GM19463 (cell line): ENCODE results near the gene ATP2B1.

Experiments used
- ATAC-seq: cut with Tn5 transposase; IDR thresholded peaks from one replicate; pipeline ENCODE4 v1.9.1; 2021; ENCODE audit warnings: mild to moderate bottlenecking, moderate library complexity; ENCODE audit not compliant: unreplicated experiment

The ATP2B1 gene

GRCh38 chr12:89694542-89694941 lies 14.1 kb downstream of the ATP2B1 start:
- no peak for ATAC-seq

DNA sequence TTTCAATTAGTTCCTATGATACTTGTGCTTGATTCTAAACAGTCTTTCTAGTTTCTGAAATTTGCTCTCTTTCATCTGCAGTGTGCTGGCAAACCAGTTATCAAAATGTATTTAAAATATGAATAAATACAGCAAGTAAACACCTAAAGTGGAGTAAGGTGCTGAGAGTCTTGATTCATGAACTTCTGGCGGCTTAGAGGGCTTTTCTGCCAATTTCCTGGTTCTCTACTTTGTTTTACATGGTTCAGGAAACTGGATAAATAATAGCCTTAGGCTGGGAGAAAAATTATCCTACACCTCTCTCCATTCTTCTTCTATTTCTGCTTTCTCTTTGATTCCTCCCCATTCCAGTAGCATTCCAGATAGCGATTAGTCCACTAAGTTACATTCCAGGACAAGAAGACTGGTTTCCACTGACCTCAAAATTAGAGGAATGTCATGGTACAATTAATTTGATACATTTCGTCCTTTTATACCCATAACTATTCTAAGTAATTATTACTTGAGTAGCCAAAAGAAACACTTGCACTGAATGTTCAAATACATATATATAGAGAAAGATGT lies 14.9 kb downstream of the ATP2B1 start:
- no peak for ATAC-seq

DNA sequence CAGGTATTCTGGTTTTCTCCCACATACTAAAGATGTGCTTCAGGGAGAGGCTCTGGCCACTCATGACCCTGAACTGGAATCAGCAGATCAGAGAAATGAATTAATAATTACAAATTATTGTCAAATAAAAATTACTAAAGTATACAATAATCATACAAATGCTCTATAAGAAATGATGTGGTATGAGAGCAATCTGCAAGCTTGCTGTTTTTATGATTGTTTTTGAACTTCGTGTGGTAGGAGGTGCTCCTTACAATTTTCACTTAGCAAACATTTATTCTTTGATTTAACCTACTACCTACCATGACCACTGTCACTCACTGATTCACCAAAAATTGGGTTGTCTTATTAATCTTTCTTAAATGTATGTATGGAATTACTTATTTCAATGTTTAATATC lies 16.2 kb downstream of the ATP2B1 start:
- no peak for ATAC-seq

DNA sequence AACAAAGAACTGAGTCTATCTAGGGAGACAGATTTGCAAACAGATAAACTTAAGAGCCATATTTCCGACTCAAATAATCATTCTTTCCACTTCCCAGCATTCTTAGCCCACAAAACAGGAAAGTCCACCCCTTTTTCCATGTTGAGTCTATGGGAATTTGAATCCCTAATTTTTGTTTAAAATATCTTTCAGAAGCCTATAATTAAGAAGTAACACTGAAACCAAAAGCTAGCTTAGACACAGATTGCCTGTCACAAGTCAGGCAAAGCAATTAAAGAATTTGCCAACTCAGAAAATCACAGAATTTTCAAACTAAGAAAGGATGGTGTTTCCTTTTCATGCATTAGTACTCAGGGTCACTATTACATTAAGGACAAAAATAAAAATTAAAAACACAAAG lies 17.0 kb downstream of the ATP2B1 start:
- ATAC-seq = no peak

GRCh38 chr12:89690925-89691324 lies 17.7 kb downstream of the ATP2B1 start:
- no peak for ATAC-seq

- ATAC-seq = no peak
These were observed 19.3 kb downstream of the ATP2B1 start for GRCh38 chr12:89689306-89689705.

DNA sequence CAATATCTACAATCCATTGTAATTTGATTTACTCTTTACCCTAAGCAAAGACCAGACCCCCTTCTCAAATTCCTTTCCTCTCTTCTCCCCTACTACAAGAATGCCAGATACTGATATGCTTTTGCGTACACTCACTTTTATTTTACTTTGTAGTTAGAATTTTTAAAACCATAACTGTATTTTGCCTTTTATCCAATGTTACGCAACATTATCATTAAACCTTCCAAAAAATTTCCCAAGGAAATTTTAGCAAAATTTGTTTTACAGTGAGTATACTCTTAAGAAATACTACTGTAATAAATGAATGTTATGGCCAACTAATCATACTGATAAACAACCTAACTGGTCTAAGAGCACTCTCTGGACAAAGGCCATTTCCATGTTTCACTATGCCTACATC lies 22.3 kb downstream of the ATP2B1 start:
- ATAC-seq = no peak

GRCh38 chr12:89685363-89685972 lies 23.2 kb downstream of the ATP2B1 start:
- no peak for ATAC-seq

GRCh38 chr12:89684136-89684535 lies 24.5 kb downstream of the ATP2B1 start:
- no peak for ATAC-seq

DNA sequence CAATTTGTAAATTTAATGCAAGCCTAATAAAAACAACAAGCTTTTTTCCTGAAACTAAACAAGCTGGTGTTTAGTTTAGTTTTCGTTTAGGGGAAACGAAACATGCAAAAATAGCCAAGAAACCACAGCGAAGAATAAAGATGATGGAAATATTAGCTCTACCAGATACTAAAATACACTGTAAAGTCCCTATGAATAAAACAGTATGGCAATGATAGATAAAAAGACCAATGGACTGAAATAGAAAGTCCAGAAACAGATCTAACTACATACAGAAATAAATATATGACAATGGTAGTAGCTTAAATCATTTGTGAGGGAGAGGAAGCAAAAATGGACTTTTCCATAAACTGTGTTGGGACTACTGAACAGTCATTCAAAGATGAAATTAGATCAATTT lies 26.4 kb downstream of the ATP2B1 start:
- ATAC-seq = no peak

DNA sequence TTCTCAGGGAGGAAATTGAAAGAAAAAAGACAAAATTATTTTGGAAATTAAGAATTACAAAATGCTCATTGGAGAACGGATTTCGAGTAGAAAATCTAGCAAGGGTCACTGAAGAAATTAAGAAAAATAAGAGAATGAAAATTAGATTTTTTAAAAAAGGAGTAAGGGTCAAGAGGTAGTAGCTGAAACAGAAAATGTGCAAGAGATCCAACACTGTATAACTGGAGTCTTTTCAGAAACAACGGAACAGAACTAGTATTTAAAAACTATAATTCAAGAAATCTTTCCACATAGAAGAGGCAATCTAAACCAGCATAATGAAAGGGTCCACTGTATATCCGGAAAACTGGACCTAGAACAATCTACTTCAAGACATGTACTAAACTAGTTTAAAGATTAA lies 28.2 kb downstream of the ATP2B1 start:
- no peak for ATAC-seq

GRCh38 chr12:89679631-89680030 lies 29.0 kb downstream of the ATP2B1 start:
- no peak for ATAC-seq

DNA sequence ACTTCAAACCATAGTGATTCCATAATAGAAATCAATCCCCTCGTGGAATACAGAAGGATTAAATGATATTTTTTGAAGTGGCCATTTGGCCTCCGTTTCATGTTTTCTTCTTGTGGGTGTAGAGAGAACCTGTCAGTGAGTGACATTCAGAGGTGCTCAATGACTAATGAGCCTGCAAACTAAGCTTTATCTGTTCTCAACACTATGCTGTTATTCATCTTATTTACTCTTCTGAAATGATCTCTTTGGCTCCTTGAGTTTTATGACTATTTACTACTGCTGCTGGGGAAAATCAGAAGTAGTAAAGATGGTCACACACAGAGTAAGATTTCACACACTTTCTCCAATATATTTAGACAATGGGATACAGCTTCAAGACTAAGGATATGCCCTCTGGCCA lies 30.4 kb downstream of the ATP2B1 start:
- no peak for ATAC-seq

DNA sequence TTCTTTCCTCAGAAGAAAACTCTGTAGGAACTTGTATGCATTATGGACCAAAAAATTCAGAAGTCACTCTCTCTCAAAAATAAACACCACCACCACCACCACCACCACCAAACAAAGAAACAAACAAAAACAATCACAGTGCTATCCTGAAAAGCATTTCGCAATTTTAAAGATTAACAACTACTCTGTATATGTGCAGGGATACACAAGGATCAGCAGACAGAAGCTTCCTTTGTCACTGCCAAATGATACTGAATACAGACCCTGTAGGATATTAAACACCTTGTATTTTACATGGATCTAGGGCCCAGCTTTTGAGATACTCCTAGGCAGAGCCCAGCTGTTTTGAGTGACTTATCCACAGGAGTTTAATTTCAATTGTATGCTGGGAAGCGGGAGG lies 31.7 kb downstream of the ATP2B1 start:
- ATAC-seq = no peak

DNA sequence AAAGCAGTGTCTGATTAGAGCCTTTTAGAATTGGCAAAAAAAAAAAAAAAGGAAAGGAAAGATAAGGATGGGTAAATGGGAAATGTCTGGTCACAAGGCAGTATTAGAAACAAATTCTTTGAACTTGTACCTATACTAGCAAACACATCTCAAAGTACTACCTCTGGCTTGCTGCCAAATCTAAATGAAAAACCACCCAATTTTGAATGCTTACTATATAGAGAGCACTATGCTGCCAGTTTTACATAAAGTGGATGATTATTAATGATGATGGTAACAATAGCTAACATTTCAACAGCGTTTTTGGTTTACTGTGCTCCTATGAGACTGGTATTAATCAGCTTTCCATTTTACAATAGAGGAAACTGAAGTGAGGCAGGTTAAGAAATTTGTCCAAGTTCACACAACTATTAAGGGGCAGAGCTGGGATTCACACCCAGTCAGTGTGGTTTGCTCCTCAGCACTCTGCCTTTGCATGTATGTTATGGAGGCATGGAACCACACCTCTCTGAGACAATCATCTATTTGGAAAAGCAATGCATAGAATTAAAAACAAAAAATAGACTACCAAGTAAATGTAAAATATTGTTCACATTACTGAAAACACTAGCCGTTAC lies 34.2 kb downstream of the ATP2B1 start:
- no peak for ATAC-seq

GRCh38 chr12:89673603-89674002 lies 35.0 kb downstream of the ATP2B1 start:
- no peak for ATAC-seq

- no peak for ATAC-seq
These were observed 36.1 kb downstream of the ATP2B1 start for GRCh38 chr12:89672589-89672979.

- ATAC-seq = no peak
These were observed 37.2 kb downstream of the ATP2B1 start for GRCh38 chr12:89671469-89671868.

- no peak for ATAC-seq
These were observed 39.4 kb downstream of the ATP2B1 start for GRCh38 chr12:89669197-89669596.

- ATAC-seq = no peak
These were observed 43.1 kb downstream of the ATP2B1 start for GRCh38 chr12:89665556-89665955.

GRCh38 chr12:89664441-89664840 lies 44.2 kb downstream of the ATP2B1 start:
- no peak for ATAC-seq

- peak; percentile 79 for ATAC-seq
These were observed 44.9 kb downstream of the ATP2B1 start for GRCh38 chr12:89663577-89664357.
